Measurements from ENCODE around the gene PDLIM3. TPM values are rescaled to one million over a fixed set of nuclear protein-coding genes. Genes with fewer than 3 reads are reported as not detected.

PDLIM3 gene
- total and polyA plus RNA-seq, 9 of the 15 experiments (the other 6 are each of a cell fraction or from before 2014, with no cell fraction given): 0.06 TPM; not detected in 8

- Histone ChIP-seq H2AFZ (ENCODE audit: low read depth, low read length) (peak overlapping the region; percentile 66; the same call in 1 of the 2 replicates), H3K4me2 (ENCODE audit: insufficient read depth, low read length) (no peak overlapping the region), H3K9me1 (ENCODE audit: control insufficient read depth, insufficient read depth, low read length) (no peaks in the 10 kb centered on the region), H3K36me3 (ENCODE audit: control insufficient read depth, insufficient read depth, low read length) (no peaks in the 10 kb centered on the region), H4K20me1 (replicated peaks; ENCODE audit: control insufficient read depth, insufficient read depth, low read length) (no peaks in the 10 kb centered on the region), H3K27ac (ENCODE audit: extremely low read depth, low read depth, low read length) (no peak overlapping the region), H3K79me2 (ENCODE audit: control insufficient read depth, insufficient read depth, low read length) (no peaks in the 10 kb centered on the region), H3K9me3 (replicated peaks; ENCODE audit: control insufficient read depth, insufficient read depth, low read depth, low read length) (no peaks in the 10 kb centered on the region), H3K27me3 (ENCODE audit: control insufficient read depth in 2 of 2, insufficient read depth in 2 of 2, low read length in 2 of 2) (peaks cover 9 to 17% of the 10 kb centered on the region in 2 experiments; a peak in 4 of 5 replicates), H3K4me3 (no peak overlapping the region), H3K4me1 (replicated peaks in 1 of 2; ENCODE audit: control insufficient read depth in 2 of 2, insufficient read depth in 2 of 2, low read length in 2 of 2) (peaks cover 7% of the 10 kb centered on the region in 2 experiments; a peak in 4 of 5 replicates), H3K9ac (ENCODE audit: insufficient read depth in 1 of 2, low read depth in 2 of 2, low read length in 2 of 2) (no peak overlapping the region)
- intact Hi-C loops (cut with micrococcal nuclease): no loop called here
- POLR2A ChIA-PET: no interaction called here
- TF ChIP-seq SRSF3 (IDR thresholded peaks at IDR 0.05; ENCODE audit: insufficient read depth, low read length) (no peak), TCF3 (CRISPR knock-in tag; IDR thresholded peaks at IDR 0.05) (peak; percentile 39; the same call in 1 of the 2 replicates), NFE2 (IDR thresholded peaks at IDR 0.05; ENCODE audit: low read depth) (peak; percentile 42; the same call in 1 of the 2 replicates), TAL1 (IDR thresholded peaks at IDR 0.05) (peak; percentile 30; the same call in 1 of the 2 replicates), TEAD4 (IDR thresholded peaks at IDR 0.05; ENCODE audit: low read length) (peak; percentile 55; the same call in 1 of the 2 replicates), TEAD4 (CRISPR knock-in tag; IDR thresholded peaks at IDR 0.05; ENCODE audit: borderline replicate concordance) (no peak), CBFA2T3 (IDR thresholded peaks at IDR 0.05) (peak; percentile 58), USF1 (CRISPR knock-in tag; IDR thresholded peaks at IDR 0.05) (no peak), HNRNPH1 (optimal IDR thresholded peaks at IDR 0.05; ENCODE audit: low read depth, low read length) (no peak), NKRF (IDR thresholded peaks at IDR 0.05; ENCODE audit: borderline replicate concordance) (no peak), PBX2 (CRISPR knock-in tag; IDR thresholded peaks at IDR 0.05; ENCODE audit: low read depth) (no peak), PBX2 (tag; conservative IDR thresholded peaks at IDR 0.05; ENCODE audit: low read depth) (peak; percentile 74), PKNOX1 (IDR thresholded peaks at IDR 0.05) (peak; percentile 33; the same call in 1 of the 2 replicates), CBFA2T2 (conservative IDR thresholded peaks at IDR 0.05) (peak; percentile 27; the same call in 1 of the 2 replicates), MEIS2 (IDR thresholded peaks at IDR 0.05; ENCODE audit: partially characterized antibody) (peak; percentile 72)
- no peak for ATAC-seq
- no TSS peak for BruUV-seq (replicated peaks)
- WGBS (ENCODE audit: insufficient coverage, low coverage, missing lambda C conversion rate): 10% methylated on average over 8 of the region's 8 CpGs
- no peak for DNase-seq (ENCODE audit: extremely low read depth in 1 of 4, low spot score in 3 of 4)
- CTCF ChIA-PET (ENCODE audit: low intra/inter-chr PET ratio): no interaction called here
- FAIRE-seq: no peak
- in situ Hi-C loops (cut with MboI): no loop called here
These were observed 41.9 kb upstream of the PDLIM3 start for GRCh38 chr4:185576962-185577950.

Data from K562 (cell line).